Kidney (tissue), 14 donors: Measurements from ENCODE around the gene DIAPH3. TPM values are rescaled to one million over a fixed set of nuclear protein-coding genes. Genes with fewer than 3 reads are reported as not detected.

Experiments
- DNase-seq, 5 donors: peaks; one replicate each; pipeline ENCODE4 v3.0.0-alpha.2; 2013 to 2020
- FAIRE-seq: peaks from 2 replicates; lab custom pipeline; 2012; peaks lifted over from hg19 to GRCh38; lab: Jason Lieb, UNC
- H3K27ac ChIP-seq, 2 donors: one replicate each; pipeline ENCODE4 v1.7.0; 2013; ENCODE audit warnings: low read depth in 2 of 2, low read length in 2 of 2, inconsistent platforms in 1 of 2
- H3K27me3 ChIP-seq: one replicate; pipeline ENCODE4 v1.7.1; 2013; ENCODE audit warnings: low read length, inconsistent platforms; ENCODE audit not compliant: control insufficient read depth, insufficient read depth
- H3K36me3 ChIP-seq, 3 donors: one replicate each; pipeline versions ENCODE4 v1.7.0 to v1.7.1; 2013; ENCODE audit warnings: low read length in 3 of 3, control low read depth in 1 of 3, inconsistent platforms in 1 of 3; ENCODE audit not compliant: insufficient read depth in 3 of 3, control insufficient read depth in 2 of 3
- H3K4me1 ChIP-seq, 3 donors: one replicate each; pipeline versions ENCODE4 v1.7.0 to v1.7.1; 2013; ENCODE audit warnings: low read length in 3 of 3, inconsistent platforms in 1 of 3, low read depth in 1 of 3; ENCODE audit not compliant: control insufficient read depth in 2 of 3, insufficient read depth in 2 of 3
- H3K4me3 ChIP-seq, 3 donors: one replicate each; pipeline versions ENCODE4 v1.7.0 to v1.8.1; 2013; ENCODE audit warnings: low read length in 3 of 3, control low read depth in 1 of 3, inconsistent platforms in 1 of 3
- H3K9ac ChIP-seq, 3 donors: one replicate each; pipeline versions ENCODE4 v1.7.0 to v1.7.1; 2013; ENCODE audit warnings: low read length in 3 of 3, control low read depth in 1 of 3, inconsistent platforms in 1 of 3
- H3K9me3 ChIP-seq, 3 donors: one replicate each; pipeline versions ENCODE4 v1.7.0 to v1.7.1; 2013; ENCODE audit warnings: low read length in 3 of 3, control low read depth in 1 of 3, inconsistent platforms in 1 of 3; ENCODE audit not compliant: control insufficient read depth in 2 of 3, insufficient read depth in 1 of 3
- intact Hi-C: fragments of 100-400 bp; cut with DNase I; formaldehyde crosslinking; loops from one replicate; pipeline ENCODE4 v1.11.1; 2022
- polyA plus RNA-seq: library from polyadenylated mRNA; stranded (reverse); fragments of 350-450 nt; fragmentation: Illumina TruSeq; extraction: RNeasy Lipid Tissue Mini Kit (QIAGEN cat#74804); gene quantifications from one replicate; pipeline ENCODE4 v1.2.3, GENCODE V29; 2014; ENCODE audit warnings: low read depth, low replicate concordance; ENCODE audit not compliant: insufficient read depth
- total RNA-seq: library from RNA; stranded (reverse); fragmentation: NEBNext Ultra II Directional; extraction: Animal tissue kit (Norgen Biotek cat#: 25700); gene quantifications from one replicate; pipeline ENCODE4 v1.2.1, GENCODE V29; 2021
- TF ChIP-seq, protein P1 (sequence below): IDR thresholded peaks from 3 replicates; pipeline ENCODE4 v1.5.1; 2012; ENCODE audit warnings: mild to moderate bottlenecking, moderate library complexity, borderline replicate concordance; ENCODE audit not compliant: insufficient read depth; ENCODE audit errors: extremely low read depth
- donor health status: control.
- donor health status: control.
- donor health status: control.
- donor health status: control.
- donor health status: control.
- donor health status: DM: yes; HTN: yes; CAD: no.
- donor health status: Normal renal cell carcinoma (clear cell type).

DIAPH3 gene
- total and polyA plus RNA-seq, 2 donors from 2014 or later = 2.0 to 2.7 TPM

DNA sequence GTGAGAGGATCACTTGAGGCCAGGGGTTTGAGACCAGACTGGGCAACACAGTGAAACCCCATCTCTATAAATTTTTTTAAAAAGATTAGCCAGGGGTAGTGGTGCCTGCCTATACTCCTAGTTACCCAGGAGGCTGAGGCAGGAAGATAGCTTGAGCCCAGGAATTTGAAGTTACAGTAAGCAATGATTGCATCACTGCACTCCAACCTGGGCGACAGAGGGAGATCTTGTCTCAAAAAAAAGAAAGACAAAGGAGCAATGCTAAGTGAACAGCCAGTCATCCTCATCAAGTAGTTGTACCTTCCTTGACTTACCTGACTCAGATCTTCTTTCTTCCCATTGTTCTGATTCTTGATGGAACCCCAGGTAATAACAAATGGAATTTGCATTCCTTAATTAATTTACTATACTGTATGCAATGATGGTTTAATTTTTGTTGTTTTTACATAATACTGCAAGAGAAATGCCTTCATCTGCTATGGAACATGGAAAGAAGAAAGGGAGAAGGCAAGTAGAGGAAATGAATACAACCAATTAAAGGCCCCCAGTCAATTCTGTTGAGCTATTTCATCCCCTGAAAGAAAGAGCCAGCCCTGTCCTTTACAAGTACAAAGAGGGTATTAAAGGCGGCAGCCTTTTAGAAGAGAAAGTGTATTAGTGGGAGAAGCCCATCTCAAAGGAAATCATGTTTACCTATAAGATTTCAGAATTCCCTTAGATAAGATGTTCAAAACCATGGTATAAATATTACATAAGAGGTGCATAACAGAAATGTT, 316.7 kb downstream of the DIAPH3 start:
- Histone ChIP-seq H3K9ac (no peak overlapping the region), H3K36me3 (no peaks in the 10 kb centered on the region), H3K27ac (no peak overlapping the region), H3K4me1 (no peaks in the 10 kb centered on the region), H3K4me3 (no peak overlapping the region), H3K27me3 (no peaks in the 10 kb centered on the region), H3K9me3 (no peaks in the 10 kb centered on the region)
- no peak for DNase-seq
- TF ChIP-seq, protein P1, sequence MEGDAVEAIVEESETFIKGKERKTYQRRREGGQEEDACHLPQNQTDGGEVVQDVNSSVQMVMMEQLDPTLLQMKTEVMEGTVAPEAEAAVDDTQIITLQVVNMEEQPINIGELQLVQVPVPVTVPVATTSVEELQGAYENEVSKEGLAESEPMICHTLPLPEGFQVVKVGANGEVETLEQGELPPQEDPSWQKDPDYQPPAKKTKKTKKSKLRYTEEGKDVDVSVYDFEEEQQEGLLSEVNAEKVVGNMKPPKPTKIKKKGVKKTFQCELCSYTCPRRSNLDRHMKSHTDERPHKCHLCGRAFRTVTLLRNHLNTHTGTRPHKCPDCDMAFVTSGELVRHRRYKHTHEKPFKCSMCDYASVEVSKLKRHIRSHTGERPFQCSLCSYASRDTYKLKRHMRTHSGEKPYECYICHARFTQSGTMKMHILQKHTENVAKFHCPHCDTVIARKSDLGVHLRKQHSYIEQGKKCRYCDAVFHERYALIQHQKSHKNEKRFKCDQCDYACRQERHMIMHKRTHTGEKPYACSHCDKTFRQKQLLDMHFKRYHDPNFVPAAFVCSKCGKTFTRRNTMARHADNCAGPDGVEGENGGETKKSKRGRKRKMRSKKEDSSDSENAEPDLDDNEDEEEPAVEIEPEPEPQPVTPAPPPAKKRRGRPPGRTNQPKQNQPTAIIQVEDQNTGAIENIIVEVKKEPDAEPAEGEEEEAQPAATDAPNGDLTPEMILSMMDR = no peak
- FAIRE-seq = no peak
- intact Hi-C loops = no loop called here

DNA sequence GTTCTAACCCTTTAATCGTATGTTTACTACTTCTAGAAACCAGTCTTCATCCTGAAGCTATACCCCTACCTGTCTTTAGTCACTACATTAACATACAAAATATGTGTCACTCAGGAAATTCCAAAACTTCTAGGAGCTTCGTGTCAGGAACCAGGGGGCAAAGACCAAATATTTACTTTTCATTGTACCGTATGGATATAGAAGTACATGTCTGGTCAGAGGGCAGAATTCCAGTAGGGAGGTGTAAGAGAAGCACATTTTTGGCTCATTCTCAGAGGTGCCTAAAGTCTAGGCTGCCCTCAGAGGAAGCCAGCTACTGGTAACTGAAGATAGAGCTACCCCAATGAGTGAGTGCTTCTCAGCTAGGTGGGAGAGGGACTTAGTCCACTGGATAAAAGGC, 320.7 kb downstream of the DIAPH3 start:
- H3K4me1 ChIP-seq = no peaks in the 10 kb centered on the region
- H3K27me3 ChIP-seq = no peaks in the 10 kb centered on the region
- H3K36me3 ChIP-seq = no peaks in the 10 kb centered on the region
- H3K27ac ChIP-seq = no peak overlapping the region
- H3K9me3 ChIP-seq = no peaks in the 10 kb centered on the region
- DNase-seq (no peak), FAIRE-seq (no peak)
- intact Hi-C loops = no loop called here
- no peak overlapping the region for H3K9ac ChIP-seq
- TF ChIP-seq, protein P1 = no peak
- H3K4me3 ChIP-seq = no peak overlapping the region

DNA sequence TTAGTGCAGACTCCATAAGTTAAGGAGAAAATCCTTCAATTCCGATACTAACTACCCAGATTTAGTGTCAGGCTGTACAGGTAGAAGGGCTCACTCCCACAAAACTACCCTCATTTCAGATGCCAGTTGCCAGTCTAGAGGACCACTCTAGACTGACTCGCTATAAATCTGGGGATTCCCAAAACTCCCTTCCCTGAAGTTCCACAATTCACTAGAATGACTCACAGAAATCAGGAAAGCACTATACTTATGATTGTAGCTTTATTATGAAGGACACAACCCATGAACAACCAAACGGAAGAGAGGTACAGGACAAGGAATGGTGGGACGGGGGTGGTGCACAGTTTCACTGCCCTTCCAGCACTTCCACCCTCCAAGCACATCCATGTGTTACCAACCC, 321.2 kb downstream of the DIAPH3 start:
- no peak for DNase-seq
- Histone ChIP-seq H3K36me3 (no peaks in the 10 kb centered on the region), H3K9ac (no peak overlapping the region), H3K27ac (no peak overlapping the region), H3K4me1 (no peaks in the 10 kb centered on the region), H3K4me3 (no peak overlapping the region), H3K27me3 (no peaks in the 10 kb centered on the region), H3K9me3 (no peaks in the 10 kb centered on the region)
- FAIRE-seq = no peak
- intact Hi-C loops = no loop called here
- TF ChIP-seq, protein P1 = no peak
